OCI-LY7 (cell line): ENCODE data around the gene DHCR7. TPM values are rescaled to one million over a fixed set of nuclear protein-coding genes. Genes with fewer than 3 reads are reported as not detected.

Experiments
- BruUV-seq: library from RNA; stranded (reverse); fragments of 400-500 nt; replicated peaks from 2 replicates; lab custom pipeline; 2021; lab: Mats Ljungman, UMichigan
- CTCF ChIA-PET: fragments of 300-600 bp; sonication (Branson Sonifier 250); formaldehyde crosslinking; loops from one replicate; lab custom pipeline; 2022; ENCODE audit warnings: antibody characterized with exemption; ENCODE audit not compliant: unreplicated experiment; lab: Charles Lee
- POLR2A ChIA-PET: fragments of 300-600 bp; sonication (Branson Sonifier 250); formaldehyde crosslinking; loops from one replicate; lab custom pipeline; 2022; ENCODE audit warnings: antibody characterized with exemption; lab: Charles Lee
- DNase-seq: peaks from one replicate; pipeline ENCODE4 v3.0.0-alpha.2; 2015; ENCODE audit warnings: low spot score
- H2AFZ ChIP-seq: fragments of 200-600 bp; sonication (generic), shearing (Covaris generic); 2 replicates; pipeline ENCODE4 v1.6.1; 2014; ENCODE audit warnings: mild to moderate bottlenecking, antibody characterized with exemption, low read length, moderate library complexity
- H3K27ac ChIP-seq: fragments of 200-600 bp; sonication (generic); 2 replicates; pipeline ENCODE4 v1.5.1; 2014; ENCODE audit warnings: mixed run types, low read depth, mild to moderate bottlenecking, moderate library complexity, low read length, inconsistent platforms; ENCODE audit not compliant: poor library complexity, severe bottlenecking
- H3K36me3 ChIP-seq: fragments of 200-600 bp; sonication (generic); 2 replicates; pipeline ENCODE4 v1.6.1; 2014; ENCODE audit warnings: mild to moderate bottlenecking, antibody characterized with exemption, low read length, moderate library complexity, mixed read lengths; ENCODE audit not compliant: insufficient read depth
- H3K4me1 ChIP-seq: fragments of 200-600 bp; sonication (generic); 2 replicates; pipeline ENCODE4 v1.5.1; 2014; ENCODE audit warnings: mild to moderate bottlenecking, low read length; ENCODE audit not compliant: insufficient read depth, poor library complexity, severe bottlenecking
- H3K4me2 ChIP-seq: fragments of 200-600 bp; sonication (generic); 2 replicates; pipeline ENCODE4 v1.6.1; 2014; ENCODE audit warnings: mild to moderate bottlenecking, low read length
- H3K4me3 ChIP-seq: fragments of 200-600 bp; sonication (generic); 2 replicates; pipeline ENCODE4 v1.5.1; 2014; ENCODE audit warnings: mild to moderate bottlenecking, low read depth, low read length; ENCODE audit not compliant: poor library complexity, severe bottlenecking
- H3K79me2 ChIP-seq: fragments of 200-600 bp; sonication (generic); 2 replicates; pipeline ENCODE4 v1.6.1; 2016; ENCODE audit warnings: low read depth, mild to moderate bottlenecking, low read length, moderate library complexity, mixed read lengths; ENCODE audit not compliant: insufficient read depth
- H3K9me2 ChIP-seq: fragments of 200-600 bp; sonication (generic); 2 replicates; pipeline ENCODE4 v1.6.1; 2016; ENCODE audit warnings: mild to moderate bottlenecking, low read length, mixed read lengths; ENCODE audit not compliant: insufficient read depth
- H3K9me3 ChIP-seq: fragments of 200-600 bp; sonication (generic); 2 replicates; pipeline ENCODE4 v1.6.1; 2014; ENCODE audit warnings: mild to moderate bottlenecking, mixed run types, low read length, mixed read lengths
- H4K20me1 ChIP-seq: fragments of 200-600 bp; sonication (generic); 2 replicates; pipeline ENCODE4 v1.6.1; 2014; ENCODE audit warnings: mild to moderate bottlenecking, antibody characterized with exemption, low read length, moderate library complexity, mixed read lengths; ENCODE audit not compliant: insufficient read depth
- EZH2phosphoT487 ChIP-seq: fragments of 200-600 bp; sonication (generic); IDR thresholded peaks from 2 replicates; pipeline ENCODE4 v1.6.1; 2018; ENCODE audit warnings: low read depth, borderline replicate concordance, mild to moderate bottlenecking, mixed run types, antibody characterized with exemption, low read length, moderate library complexity, mixed read lengths
- intact Hi-C: fragments of 100-400 bp; cut with micrococcal nuclease; formaldehyde crosslinking; loops from one replicate; pipeline ENCODE4 v1.10.0; 2022; ENCODE audit not compliant: unreplicated experiment
- total RNA-seq, 2 experiments: library from RNA; depleted of rRNA in 1 of 2; stranded (reverse); fragments of >200 nt in 1 of 2; shearing (Covaris generic) in 1 of 2; gene quantifications; 2 replicates each; pipeline ENCODE4 v1.2.3, GENCODE V29; 2014 to 2022
- TF ChIP-seq, protein P1 (sequence below): fragments of 200-600 bp; sonication (generic); conservative IDR thresholded peaks from 2 replicates; pipeline ENCODE4 v1.5.1; 2014; ENCODE audit warnings: mild to moderate bottlenecking, antibody characterized with exemption, low read length, moderate library complexity, mixed read lengths

DHCR7 gene
- total RNA-seq, 2 experiments from 2014 or later: 33.4 to 110 TPM

- Histone ChIP-seq H3K79me2 (no peaks in the 10 kb centered on the region), H3K4me3 (no peak overlapping the region), H4K20me1 (no peaks in the 10 kb centered on the region), H3K9me2 (no peaks in the 10 kb centered on the region), H3K4me1 (peaks cover 55% of the 10 kb centered on the region), H2AFZ (no peak overlapping the region), H3K36me3 (no peaks in the 10 kb centered on the region; the same call in 1 of the 2 replicates), H3K9me3 (peaks cover 21% of the 10 kb centered on the region), H3K27ac (no peak overlapping the region), H3K4me2 (no peak overlapping the region)
- intact Hi-C loops: no loop called here
- no peak for TF ChIP-seq EZH2phosphoT487
- TF ChIP-seq, protein P1, sequence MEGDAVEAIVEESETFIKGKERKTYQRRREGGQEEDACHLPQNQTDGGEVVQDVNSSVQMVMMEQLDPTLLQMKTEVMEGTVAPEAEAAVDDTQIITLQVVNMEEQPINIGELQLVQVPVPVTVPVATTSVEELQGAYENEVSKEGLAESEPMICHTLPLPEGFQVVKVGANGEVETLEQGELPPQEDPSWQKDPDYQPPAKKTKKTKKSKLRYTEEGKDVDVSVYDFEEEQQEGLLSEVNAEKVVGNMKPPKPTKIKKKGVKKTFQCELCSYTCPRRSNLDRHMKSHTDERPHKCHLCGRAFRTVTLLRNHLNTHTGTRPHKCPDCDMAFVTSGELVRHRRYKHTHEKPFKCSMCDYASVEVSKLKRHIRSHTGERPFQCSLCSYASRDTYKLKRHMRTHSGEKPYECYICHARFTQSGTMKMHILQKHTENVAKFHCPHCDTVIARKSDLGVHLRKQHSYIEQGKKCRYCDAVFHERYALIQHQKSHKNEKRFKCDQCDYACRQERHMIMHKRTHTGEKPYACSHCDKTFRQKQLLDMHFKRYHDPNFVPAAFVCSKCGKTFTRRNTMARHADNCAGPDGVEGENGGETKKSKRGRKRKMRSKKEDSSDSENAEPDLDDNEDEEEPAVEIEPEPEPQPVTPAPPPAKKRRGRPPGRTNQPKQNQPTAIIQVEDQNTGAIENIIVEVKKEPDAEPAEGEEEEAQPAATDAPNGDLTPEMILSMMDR: no peak
- no peak for DNase-seq
- CTCF ChIA-PET: no interaction called here
- POLR2A ChIA-PET: no interaction called here
- BruUV-seq: no TSS peak
These were observed 61.0 kb downstream of the DHCR7 start for GRCh38 chr11:71387200-71387599.

GRCh38 chr11:71386202-71386601, 62.0 kb downstream of the DHCR7 start:
- no peaks in the 10 kb centered on the region; the same call in 1 of the 2 replicates for H3K36me3 ChIP-seq
- H3K4me1 ChIP-seq: peaks cover 61% of the 10 kb centered on the region
- intact Hi-C loops: no loop called here
- H3K79me2 ChIP-seq: no peaks in the 10 kb centered on the region
- POLR2A ChIA-PET: interaction anchor here (0.7 kb wide), 1 partner anchor 33 kb away, joined by 3 read pairs; no protein-coding TSS in a partner anchor
- CTCF ChIA-PET: no interaction called here
- no peak for DNase-seq
- no peaks in the 10 kb centered on the region for H3K9me2 ChIP-seq
- TF ChIP-seq, protein P1: no peak
- TF ChIP-seq EZH2phosphoT487: no peak
- no peak overlapping the region for H3K4me3 ChIP-seq
- peaks cover 26% of the 10 kb centered on the region for H3K9me3 ChIP-seq
- no peaks in the 10 kb centered on the region for H4K20me1 ChIP-seq
- no TSS peak for BruUV-seq
- no peak overlapping the region for H2AFZ ChIP-seq
- H3K27ac ChIP-seq: no peak overlapping the region
- H3K4me2 ChIP-seq: no peak overlapping the region

GRCh38 chr11:71385091-71385490, 63.1 kb downstream of the DHCR7 start:
- Histone ChIP-seq H3K9me3 (peaks cover 26% of the 10 kb centered on the region), H3K4me2 (no peak overlapping the region), H4K20me1 (no peaks in the 10 kb centered on the region), H3K9me2 (no peaks in the 10 kb centered on the region), H3K27ac (no peak overlapping the region), H2AFZ (no peak overlapping the region), H3K4me3 (no peak overlapping the region), H3K79me2 (no peaks in the 10 kb centered on the region), H3K36me3 (no peaks in the 10 kb centered on the region; the same call in 1 of the 2 replicates), H3K4me1 (peaks cover 62% of the 10 kb centered on the region)
- intact Hi-C loops: no loop called here
- ChIA-PET CTCF (no interaction called here), POLR2A (interaction anchor here (0.6 to 1.1 kb wide), 5 partner anchors 11 to 64 kb away, joined by 3 to 7 read pairs (median 4); no protein-coding TSS in a partner anchor)
- no peak for TF ChIP-seq EZH2phosphoT487
- TF ChIP-seq, protein P1: no peak
- DNase-seq: no peak
- no TSS peak for BruUV-seq
